ENCODE data around the gene GFY. TPM values are rescaled to one million over a fixed set of nuclear protein-coding genes. Genes with fewer than 3 reads are reported as not detected.

GFY gene
- total and polyA plus RNA-seq, 9 of the 15 experiments (the other 6 are each of a cell fraction or from before 2014, with no cell fraction given), result 0.06 to 0.40 (median 0.19) TPM; not detected in 3

DNA sequence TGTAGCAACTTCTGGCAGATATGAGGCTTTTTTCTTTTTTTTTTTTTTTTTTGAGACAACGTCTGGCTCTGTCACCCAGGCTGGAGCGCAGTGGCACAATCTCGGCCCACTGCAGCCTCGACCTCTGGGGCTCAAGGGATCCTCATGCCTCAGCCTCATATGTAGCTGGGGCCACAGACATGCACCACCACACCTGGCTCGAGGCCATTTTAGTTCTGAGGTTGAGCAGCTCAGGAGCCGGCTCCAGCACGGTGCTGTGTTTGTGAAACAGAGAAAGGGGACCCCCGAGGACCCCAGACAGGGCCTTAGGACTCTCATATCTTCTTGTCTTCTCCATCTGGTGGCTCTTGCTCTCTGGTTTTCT is 45.4 kb downstream of the GFY start:
- Histone ChIP-seq H3K9me3 (replicated peaks; ENCODE audit: control insufficient read depth, insufficient read depth, low read depth, low read length) (no peaks in the 10 kb centered on the region), H2AFZ (ENCODE audit: low read depth, low read length) (no peak overlapping the region), H3K27ac (ENCODE audit: extremely low read depth, low read depth, low read length) (no peak overlapping the region), H3K4me2 (ENCODE audit: insufficient read depth, low read length) (no peak overlapping the region), H3K9ac (ENCODE audit: insufficient read depth in 1 of 2, low read depth in 2 of 2, low read length in 2 of 2) (no peak overlapping the region), H3K4me1 (replicated peaks in 1 of 2; ENCODE audit: control insufficient read depth in 2 of 2, insufficient read depth in 2 of 2, low read length in 2 of 2) (peaks cover 16 to 53% of the 10 kb centered on the region in 2 experiments), H4K20me1 (replicated peaks; ENCODE audit: control insufficient read depth, insufficient read depth, low read length) (peaks cover 5% of the 10 kb centered on the region; the same call in 1 of the 2 replicates), H3K27me3 (ENCODE audit: control insufficient read depth in 2 of 2, insufficient read depth in 2 of 2, low read length in 2 of 2) (no peaks in the 10 kb centered on the region), H3K36me3 (ENCODE audit: control insufficient read depth, insufficient read depth, low read length) (peaks cover 26% of the 10 kb centered on the region; the same call in 2 of the 3 replicates), H3K79me2 (ENCODE audit: control insufficient read depth, insufficient read depth, low read length) (no peaks in the 10 kb centered on the region), H3K9me1 (ENCODE audit: control insufficient read depth, insufficient read depth, low read length) (no peaks in the 10 kb centered on the region), H3K4me3 (no peak overlapping the region)
- no TSS peak for BruUV-seq (replicated peaks)
- TF ChIP-seq NFATC3 (IDR thresholded peaks at IDR 0.05) (no peak), RFX5 (IDR thresholded peaks at IDR 0.05; ENCODE audit: low read depth, low read length) (no peak), ZBTB1 (CRISPR knock-in tag; IDR thresholded peaks at IDR 0.05; ENCODE audit: borderline replicate concordance, low read depth) (no peak), ZNF253 (CRISPR knock-in tag; conservative IDR thresholded peaks at IDR 0.05) (no peak), KAT2B (IDR thresholded peaks at IDR 0.05; ENCODE audit: low read depth, low read length) (no peak), SMARCC2 (IDR thresholded peaks at IDR 0.05; ENCODE audit: low read depth) (no peak), TGIF2 (CRISPR knock-in tag; IDR thresholded peaks at IDR 0.05) (no peak)
- TF ChIP-seq, protein P1, sequence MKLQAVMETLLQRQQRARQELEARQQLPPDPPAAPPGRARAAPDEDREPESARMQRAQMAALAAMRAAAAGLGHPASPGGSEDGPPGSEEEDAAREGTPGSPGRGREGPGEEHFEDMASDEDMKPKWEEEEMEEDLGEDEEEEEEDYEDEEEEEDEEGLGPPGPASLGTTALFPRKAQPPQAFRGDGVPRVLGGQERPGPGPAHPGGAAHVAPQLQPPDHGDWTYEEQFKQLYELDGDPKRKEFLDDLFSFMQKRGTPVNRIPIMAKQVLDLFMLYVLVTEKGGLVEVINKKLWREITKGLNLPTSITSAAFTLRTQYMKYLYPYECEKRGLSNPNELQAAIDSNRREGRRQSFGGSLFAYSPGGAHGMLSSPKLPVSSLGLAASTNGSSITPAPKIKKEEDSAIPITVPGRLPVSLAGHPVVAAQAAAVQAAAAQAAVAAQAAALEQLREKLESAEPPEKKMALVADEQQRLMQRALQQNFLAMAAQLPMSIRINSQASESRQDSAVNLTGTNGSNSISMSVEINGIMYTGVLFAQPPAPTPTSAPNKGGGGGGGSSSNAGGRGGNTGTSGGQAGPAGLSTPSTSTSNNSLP (IDR thresholded peaks at IDR 0.05; ENCODE audit: borderline replicate concordance, low read depth, low read length), result no peak
- TF ChIP-seq, protein P2, sequence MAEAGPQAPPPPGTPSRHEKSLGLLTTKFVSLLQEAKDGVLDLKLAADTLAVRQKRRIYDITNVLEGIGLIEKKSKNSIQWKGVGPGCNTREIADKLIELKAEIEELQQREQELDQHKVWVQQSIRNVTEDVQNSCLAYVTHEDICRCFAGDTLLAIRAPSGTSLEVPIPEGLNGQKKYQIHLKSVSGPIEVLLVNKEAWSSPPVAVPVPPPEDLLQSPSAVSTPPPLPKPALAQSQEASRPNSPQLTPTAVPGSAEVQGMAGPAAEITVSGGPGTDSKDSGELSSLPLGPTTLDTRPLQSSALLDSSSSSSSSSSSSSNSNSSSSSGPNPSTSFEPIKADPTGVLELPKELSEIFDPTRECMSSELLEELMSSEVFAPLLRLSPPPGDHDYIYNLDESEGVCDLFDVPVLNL (CRISPR knock-in tag; IDR thresholded peaks at IDR 0.05; ENCODE audit: low read depth), result no peak
- CTCF ChIA-PET (ENCODE audit: low intra/inter-chr PET ratio), result no interaction called here
- intact Hi-C loops (cut with micrococcal nuclease) (loop anchor here (1.0 kb wide), 1 partner anchor 78 kb away; no protein-coding TSS in a partner anchor), in situ Hi-C loops (cut with MboI) (no loop called here)
- FAIRE-seq, result no peak
- ATAC-seq, result no peak
- no peak for DNase-seq (ENCODE audit: extremely low read depth in 1 of 4, low spot score in 3 of 4)
- POLR2A ChIA-PET, result no interaction called here
- 73% methylated on average over 5 of the region's 8 CpGs for WGBS (ENCODE audit: insufficient coverage, low coverage, missing lambda C conversion rate)
